ENCODE results near the gene RALGDS.

Gene RALGDS

DNA sequence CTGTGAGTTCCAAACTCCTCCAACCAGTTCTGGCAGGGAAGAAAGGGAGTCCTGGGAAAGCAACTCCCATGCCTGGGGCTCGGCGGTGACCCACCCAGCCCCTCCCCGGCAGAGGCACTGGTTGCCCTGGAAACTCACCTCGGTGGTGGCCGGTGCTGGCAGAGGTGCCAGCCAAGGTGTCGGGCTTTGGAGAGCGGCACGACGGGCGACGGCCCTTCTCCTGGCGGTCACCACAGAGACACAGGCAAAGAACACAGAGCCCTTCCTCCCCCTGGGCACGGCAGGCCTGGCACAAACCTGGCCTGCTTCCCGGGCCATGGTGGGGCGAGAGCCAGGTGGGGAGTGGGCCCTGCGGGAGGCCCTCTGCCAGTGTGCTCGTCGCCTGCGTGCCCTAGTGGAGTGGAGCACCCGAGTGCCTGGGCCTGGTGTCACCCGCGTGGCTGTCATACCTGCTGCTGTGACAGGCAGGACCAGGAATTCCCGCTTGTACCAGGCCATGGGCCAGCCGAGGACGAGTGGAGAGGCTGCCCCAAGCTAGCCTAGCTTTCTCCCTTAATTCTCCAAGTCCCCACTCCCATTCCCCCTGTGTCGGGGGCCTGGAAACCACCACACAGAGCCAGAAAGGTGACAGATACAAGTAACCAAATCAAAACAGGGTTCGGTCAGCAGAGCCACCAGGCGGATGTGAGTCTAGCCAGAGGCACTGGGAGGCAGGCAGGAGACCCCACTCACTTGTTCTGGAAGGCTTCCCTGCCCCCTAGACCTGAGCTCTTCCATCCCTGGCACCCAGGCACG, 8.2 kb upstream of the RALGDS start:
- Histone ChIP-seq H3K27me3 (ENCODE audit: control insufficient read depth in 1 of 2, insufficient read depth in 1 of 2, low read length in 2 of 2) (no peaks in the 10 kb centered on the region), H3K36me3 (ENCODE audit: control insufficient read depth in 1 of 2, insufficient read depth in 2 of 2, low read depth in 1 of 2, low read length in 2 of 2) (peaks cover 0 to 41% of the 10 kb centered on the region in 2 experiments), H3K4me3 (ENCODE audit: insufficient read depth in 1 of 2, low read depth in 1 of 2, low read length in 2 of 2) (no peak overlapping the region), H3K4me1 (ENCODE audit: control insufficient read depth, insufficient read depth, low read depth, low read length) (peaks cover 46% of the 10 kb centered on the region), H2BK15ac (ENCODE audit: low read depth, poor library complexity, severe bottlenecking) (no peak overlapping the region), H4K91ac (ENCODE audit: low read length) (peak overlapping the region; percentile 76), H2BK120ac (ENCODE audit: low read depth, low read length) (no peak overlapping the region), H3K4me2 (ENCODE audit: low read length, poor library complexity, severe bottlenecking) (no peak overlapping the region), H3K23ac (ENCODE audit: low read length in 2 of 2) (no peak overlapping the region), H3K9ac (ENCODE audit: low read length) (no peak overlapping the region), H2AK5ac (ENCODE audit: low read length, severe bottlenecking) (no peak overlapping the region), H4K8ac (ENCODE audit: low read length) (peak overlapping the region; percentile 19), H3K14ac (ENCODE audit: low read length in 2 of 2) (peak overlapping the region in 1 of 2 experiments; percentile 14), H3K27ac (ENCODE audit: low read length, poor library complexity, severe bottlenecking) (no peak overlapping the region), H2AFZ (ENCODE audit: low read depth, low read length) (no peak overlapping the region), H2BK12ac (ENCODE audit: low read length in 2 of 2) (peak overlapping the region in 1 of 2 experiments; percentile 24), H3K18ac (ENCODE audit: low read depth in 1 of 2, low read length in 2 of 2) (no peak overlapping the region), H3K79me1 (replicated peaks; ENCODE audit: low read length, poor library complexity, severe bottlenecking) (peaks cover 54% of the 10 kb centered on the region), H3K9me3 (ENCODE audit: control insufficient read depth, low read length) (no peaks in the 10 kb centered on the region), H3K4ac (ENCODE audit: low read depth in 1 of 2, low read length in 2 of 2) (peak overlapping the region in 1 of 2 experiments; percentile 28), H2BK5ac (ENCODE audit: low read depth, low read length, poor library complexity, severe bottlenecking) (no peak overlapping the region)
- 90% methylated on average over 29 of the region's 29 CpGs for WGBS
- no peak for DNase-seq

DNA sequence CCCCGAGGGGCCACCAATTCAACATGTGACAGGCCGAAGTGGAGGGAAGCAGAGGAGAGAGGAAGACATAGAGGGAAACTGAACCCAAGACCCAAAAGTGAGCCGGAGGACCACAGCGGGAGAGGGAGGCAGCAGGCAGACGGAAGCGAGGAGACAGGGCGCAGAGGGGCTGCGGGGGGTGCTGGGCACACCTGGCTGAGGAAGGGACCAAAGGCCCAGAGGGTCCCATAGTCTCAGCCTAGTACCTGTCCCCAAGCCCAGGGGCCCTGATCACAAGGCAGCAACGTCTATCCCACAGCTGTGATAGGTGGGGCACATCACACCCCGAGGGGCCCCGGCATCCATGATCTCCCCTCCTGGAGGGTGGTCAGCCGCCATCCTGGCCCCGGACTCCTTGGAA, 7.1 kb upstream of the RALGDS start:
- Histone ChIP-seq H2AFZ (ENCODE audit: low read depth, low read length) (no peak overlapping the region), H2BK120ac (ENCODE audit: low read depth, low read length) (no peak overlapping the region), H3K4me2 (ENCODE audit: low read length, poor library complexity, severe bottlenecking) (no peak overlapping the region), H3K18ac (ENCODE audit: low read depth in 1 of 2, low read length in 2 of 2) (no peak overlapping the region), H2AK5ac (ENCODE audit: low read length, severe bottlenecking) (no peak overlapping the region), H3K4me1 (ENCODE audit: control insufficient read depth, insufficient read depth, low read depth, low read length) (peaks cover 39% of the 10 kb centered on the region), H3K4ac (ENCODE audit: low read depth in 1 of 2, low read length in 2 of 2) (no peak overlapping the region), H3K14ac (ENCODE audit: low read length in 2 of 2) (no peak overlapping the region), H3K27me3 (ENCODE audit: control insufficient read depth in 1 of 2, insufficient read depth in 1 of 2, low read length in 2 of 2) (no peaks in the 10 kb centered on the region), H3K23ac (ENCODE audit: low read length in 2 of 2) (no peak overlapping the region), H4K8ac (ENCODE audit: low read length) (no peak overlapping the region), H3K9me3 (ENCODE audit: control insufficient read depth, low read length) (no peaks in the 10 kb centered on the region), H2BK15ac (ENCODE audit: low read depth, poor library complexity, severe bottlenecking) (no peak overlapping the region), H3K9ac (ENCODE audit: low read length) (no peak overlapping the region), H3K27ac (ENCODE audit: low read length, poor library complexity, severe bottlenecking) (no peak overlapping the region), H2BK5ac (ENCODE audit: low read depth, low read length, poor library complexity, severe bottlenecking) (no peak overlapping the region), H3K36me3 (ENCODE audit: control insufficient read depth in 1 of 2, insufficient read depth in 2 of 2, low read depth in 1 of 2, low read length in 2 of 2) (peaks cover 0 to 39% of the 10 kb centered on the region in 2 experiments), H2BK12ac (ENCODE audit: low read length in 2 of 2) (no peak overlapping the region), H4K91ac (ENCODE audit: low read length) (no peak overlapping the region), H3K4me3 (ENCODE audit: insufficient read depth in 1 of 2, low read depth in 1 of 2, low read length in 2 of 2) (no peak overlapping the region), H3K79me1 (replicated peaks; ENCODE audit: low read length, poor library complexity, severe bottlenecking) (peaks cover 57% of the 10 kb centered on the region)
- 93% methylated on average over 13 of the region's 13 CpGs for WGBS
- DNase-seq, result no peak

DNA sequence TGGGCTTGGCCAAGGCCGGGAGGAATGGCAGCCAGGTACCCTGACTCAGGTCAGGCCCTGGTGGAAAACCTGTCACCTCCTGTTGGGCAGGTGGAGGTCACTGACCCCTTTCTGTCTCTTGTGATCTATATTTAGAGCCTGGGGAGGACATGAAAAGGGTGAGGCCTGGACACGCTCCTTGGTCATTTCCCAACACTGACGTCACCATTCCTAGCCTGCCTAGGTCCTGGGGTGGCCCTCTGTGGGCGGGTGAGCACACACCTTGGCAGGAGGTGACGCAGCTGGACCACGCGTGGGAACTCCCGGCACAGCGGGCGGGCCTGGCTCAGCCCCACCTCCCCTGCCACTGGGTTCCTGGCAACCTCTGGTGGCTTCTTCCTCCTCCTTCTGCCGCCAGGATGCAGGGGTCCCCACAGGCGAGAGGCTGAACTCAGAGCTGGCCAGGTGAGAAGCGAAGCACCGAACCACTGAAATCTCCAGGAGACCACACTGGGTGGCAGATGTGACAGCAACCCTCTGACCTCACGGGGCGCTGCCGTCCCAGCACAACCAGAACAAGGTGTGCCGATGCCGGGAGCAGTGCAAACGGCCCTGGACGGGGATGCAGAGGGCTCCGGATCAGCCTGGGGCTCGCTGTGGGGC, 6.4 kb upstream of the RALGDS start:
- no peak overlapping the region for H3K9ac ChIP-seq (ENCODE audit: low read length)
- peak overlapping the region in 1 of 2 experiments; percentile 15 for H2BK12ac ChIP-seq (ENCODE audit: low read length in 2 of 2)
- no peak overlapping the region for H3K23ac ChIP-seq (ENCODE audit: low read length in 2 of 2)
- no peak overlapping the region for H2BK5ac ChIP-seq (ENCODE audit: low read depth, low read length, poor library complexity, severe bottlenecking)
- peaks cover 39% of the 10 kb centered on the region for H3K4me1 ChIP-seq (ENCODE audit: control insufficient read depth, insufficient read depth, low read depth, low read length)
- no peak overlapping the region for H3K4me3 ChIP-seq (ENCODE audit: insufficient read depth in 1 of 2, low read depth in 1 of 2, low read length in 2 of 2)
- H3K14ac ChIP-seq (ENCODE audit: low read length in 2 of 2), result no peak overlapping the region
- no peak overlapping the region for H3K4me2 ChIP-seq (ENCODE audit: low read length, poor library complexity, severe bottlenecking)
- 92% methylated on average over 23 of the region's 23 CpGs for WGBS
- H3K4ac ChIP-seq (ENCODE audit: low read depth in 1 of 2, low read length in 2 of 2), result no peak overlapping the region
- no peak overlapping the region for H2BK15ac ChIP-seq (ENCODE audit: low read depth, poor library complexity, severe bottlenecking)
- H3K36me3 ChIP-seq (ENCODE audit: control insufficient read depth in 1 of 2, insufficient read depth in 2 of 2, low read depth in 1 of 2, low read length in 2 of 2), result peaks cover 0 to 38% of the 10 kb centered on the region in 2 experiments
- peak overlapping the region; percentile 54 for H2AK5ac ChIP-seq (ENCODE audit: low read length, severe bottlenecking)
- no peak overlapping the region for H2AFZ ChIP-seq (ENCODE audit: low read depth, low read length)
- no peak overlapping the region for H3K27ac ChIP-seq (ENCODE audit: low read length, poor library complexity, severe bottlenecking)
- no peak for DNase-seq
- no peaks in the 10 kb centered on the region for H3K27me3 ChIP-seq (ENCODE audit: control insufficient read depth in 1 of 2, insufficient read depth in 1 of 2, low read length in 2 of 2)
- peak overlapping the region in 1 of 2 experiments; percentile 21 for H3K18ac ChIP-seq (ENCODE audit: low read depth in 1 of 2, low read length in 2 of 2)
- peak overlapping the region; percentile 34 for H4K91ac ChIP-seq (ENCODE audit: low read length)
- no peak overlapping the region for H4K8ac ChIP-seq (ENCODE audit: low read length)
- H3K9me3 ChIP-seq (ENCODE audit: control insufficient read depth, low read length), result no peaks in the 10 kb centered on the region
- H2BK120ac ChIP-seq (ENCODE audit: low read depth, low read length), result no peak overlapping the region
- peaks cover 53% of the 10 kb centered on the region for H3K79me1 ChIP-seq (replicated peaks; ENCODE audit: low read length, poor library complexity, severe bottlenecking)

DNA sequence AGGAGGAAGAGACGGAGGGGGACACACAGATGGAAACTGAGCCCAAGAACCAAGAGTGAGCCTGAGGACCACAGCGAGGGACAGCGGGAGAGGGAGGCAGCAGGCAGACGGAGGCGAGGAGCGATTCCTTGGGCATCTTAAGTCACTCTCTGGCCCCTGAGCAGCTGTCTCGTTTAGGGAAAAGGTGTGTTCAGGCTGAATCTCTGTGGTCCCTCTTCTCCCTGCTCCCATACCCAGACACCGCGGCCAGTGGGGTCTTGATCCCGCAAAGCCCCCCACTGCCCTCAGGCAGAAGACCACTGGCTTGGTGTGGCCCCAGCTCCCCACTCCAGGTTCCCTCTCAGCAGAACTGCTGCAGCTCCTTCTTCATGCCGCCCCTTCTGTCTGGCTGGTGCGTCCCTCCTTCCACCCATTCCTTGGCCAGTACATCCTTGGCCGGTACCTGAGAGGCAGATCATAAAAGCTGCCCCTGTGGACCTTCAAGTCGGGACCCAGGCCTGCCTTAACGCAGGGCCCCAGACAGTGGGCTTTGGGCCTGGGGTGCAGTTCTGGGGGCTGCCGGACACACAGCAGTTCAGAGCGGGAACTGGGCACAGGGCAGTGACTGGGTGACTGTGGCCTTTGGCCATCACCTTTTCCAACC, 5.8 kb upstream of the RALGDS start:
- Histone ChIP-seq H3K4me3 (ENCODE audit: insufficient read depth in 1 of 2, low read depth in 1 of 2, low read length in 2 of 2) (peak overlapping the region in 1 of 2 experiments; percentile 46), H4K8ac (ENCODE audit: low read length) (no peak overlapping the region), H2AK5ac (ENCODE audit: low read length, severe bottlenecking) (peak overlapping the region; percentile 54), H3K27me3 (ENCODE audit: control insufficient read depth in 1 of 2, insufficient read depth in 1 of 2, low read length in 2 of 2) (no peaks in the 10 kb centered on the region), H2BK12ac (ENCODE audit: low read length in 2 of 2) (peak overlapping the region in 1 of 2 experiments; percentile 67), H3K4me2 (ENCODE audit: low read length, poor library complexity, severe bottlenecking) (peak overlapping the region; percentile 65), H3K9me3 (ENCODE audit: control insufficient read depth, low read length) (no peaks in the 10 kb centered on the region), H3K27ac (ENCODE audit: low read length, poor library complexity, severe bottlenecking) (no peak overlapping the region), H2BK15ac (ENCODE audit: low read depth, poor library complexity, severe bottlenecking) (no peak overlapping the region), H3K23ac (ENCODE audit: low read length in 2 of 2) (peak overlapping the region in 1 of 2 experiments; percentile 53), H3K4me1 (ENCODE audit: control insufficient read depth, insufficient read depth, low read depth, low read length) (peaks cover 41% of the 10 kb centered on the region), H2BK5ac (ENCODE audit: low read depth, low read length, poor library complexity, severe bottlenecking) (no peak overlapping the region), H2BK120ac (ENCODE audit: low read depth, low read length) (peak overlapping the region; percentile 27), H4K91ac (ENCODE audit: low read length) (peak overlapping the region; percentile 40), H3K36me3 (ENCODE audit: control insufficient read depth in 1 of 2, insufficient read depth in 2 of 2, low read depth in 1 of 2, low read length in 2 of 2) (peaks cover 0 to 35% of the 10 kb centered on the region in 2 experiments), H3K9ac (ENCODE audit: low read length) (peak overlapping the region; percentile 62), H3K18ac (ENCODE audit: low read depth in 1 of 2, low read length in 2 of 2) (peak overlapping the region in 1 of 2 experiments; percentile 32), H3K14ac (ENCODE audit: low read length in 2 of 2) (peak overlapping the region in 1 of 2 experiments; percentile 41), H2AFZ (ENCODE audit: low read depth, low read length) (no peak overlapping the region), H3K4ac (ENCODE audit: low read depth in 1 of 2, low read length in 2 of 2) (no peak overlapping the region), H3K79me1 (replicated peaks; ENCODE audit: low read length, poor library complexity, severe bottlenecking) (peaks cover 51% of the 10 kb centered on the region)
- WGBS, result 95% methylated on average over 17 of the region's 17 CpGs
- DNase-seq, result no peak

All from mesenchymal stem cell (in vitro differentiated cells and primary cell).